GM23338 (cell line): ENCODE results near the gene MYLK3.

Experiments
- CREB1 ChIP-seq: fragments of 250-450 bp; sonication (Bioruptor Pico); IDR thresholded peaks from 2 replicates; pipeline ENCODE4 v1.5.0; 2020; ENCODE audit warnings: low read depth, mild to moderate bottlenecking, moderate library complexity
- EZH2 ChIP-seq: fragments of 200-600 bp; sonication (generic); IDR thresholded peaks from one replicate; pipeline ENCODE4 v1.8.0; 2017; ENCODE audit warnings: antibody characterized with exemption, mild to moderate bottlenecking, low read depth; ENCODE audit not compliant: unreplicated experiment
- POLR2AphosphoS5 ChIP-seq: IDR thresholded peaks from 2 replicates; pipeline ENCODE4 v1.6.1; 2016; ENCODE audit warnings: antibody characterized with exemption, low read depth
- STAT1 ChIP-seq: IDR thresholded peaks from one replicate; pipeline ENCODE4 v1.6.1; 2016; ENCODE audit warnings: antibody characterized with exemption; ENCODE audit not compliant: unreplicated experiment
- ZNF114 ChIP-seq: fragments of 250-450 bp; sonication (Bioruptor Pico); IDR thresholded peaks from 2 replicates; pipeline ENCODE4 v1.5.0; 2020; ENCODE audit warnings: mild to moderate bottlenecking, moderate library complexity
- TF ChIP-seq, protein P1 (sequence below), 2 experiments: fragments of 200-600 bp in 1 of 2; sonication (generic) in 1 of 2; conservative IDR thresholded peaks; 2 replicates each; pipeline versions ENCODE4 v1.5.1 to v1.6.1; 2016 to 2017; ENCODE audit warnings: antibody characterized with exemption in 2 of 2, low read depth in 2 of 2, mild to moderate bottlenecking in 2 of 2, moderate library complexity in 1 of 2

GRCh38 chr16:46690281-46691178 lies 57.6 kb downstream of the MYLK3 start:
- no peak for TF ChIP-seq STAT1
- TF ChIP-seq, protein P1, sequence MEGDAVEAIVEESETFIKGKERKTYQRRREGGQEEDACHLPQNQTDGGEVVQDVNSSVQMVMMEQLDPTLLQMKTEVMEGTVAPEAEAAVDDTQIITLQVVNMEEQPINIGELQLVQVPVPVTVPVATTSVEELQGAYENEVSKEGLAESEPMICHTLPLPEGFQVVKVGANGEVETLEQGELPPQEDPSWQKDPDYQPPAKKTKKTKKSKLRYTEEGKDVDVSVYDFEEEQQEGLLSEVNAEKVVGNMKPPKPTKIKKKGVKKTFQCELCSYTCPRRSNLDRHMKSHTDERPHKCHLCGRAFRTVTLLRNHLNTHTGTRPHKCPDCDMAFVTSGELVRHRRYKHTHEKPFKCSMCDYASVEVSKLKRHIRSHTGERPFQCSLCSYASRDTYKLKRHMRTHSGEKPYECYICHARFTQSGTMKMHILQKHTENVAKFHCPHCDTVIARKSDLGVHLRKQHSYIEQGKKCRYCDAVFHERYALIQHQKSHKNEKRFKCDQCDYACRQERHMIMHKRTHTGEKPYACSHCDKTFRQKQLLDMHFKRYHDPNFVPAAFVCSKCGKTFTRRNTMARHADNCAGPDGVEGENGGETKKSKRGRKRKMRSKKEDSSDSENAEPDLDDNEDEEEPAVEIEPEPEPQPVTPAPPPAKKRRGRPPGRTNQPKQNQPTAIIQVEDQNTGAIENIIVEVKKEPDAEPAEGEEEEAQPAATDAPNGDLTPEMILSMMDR (conservative IDR thresholded peaks at IDR 0.05; ENCODE audit: low read depth in 2 of 2) = peak in 1 of 2 experiments; percentile 8; a peak in 1 of 4 replicates
- no peak for TF ChIP-seq POLR2AphosphoS5
- no peak for TF ChIP-seq CREB1 (CRISPR knock-in tag)
- TF ChIP-seq ZNF114 (CRISPR knock-in tag) = no peak
- no peak for TF ChIP-seq EZH2
